ENCODE data around the gene ORAI2.

DNA sequence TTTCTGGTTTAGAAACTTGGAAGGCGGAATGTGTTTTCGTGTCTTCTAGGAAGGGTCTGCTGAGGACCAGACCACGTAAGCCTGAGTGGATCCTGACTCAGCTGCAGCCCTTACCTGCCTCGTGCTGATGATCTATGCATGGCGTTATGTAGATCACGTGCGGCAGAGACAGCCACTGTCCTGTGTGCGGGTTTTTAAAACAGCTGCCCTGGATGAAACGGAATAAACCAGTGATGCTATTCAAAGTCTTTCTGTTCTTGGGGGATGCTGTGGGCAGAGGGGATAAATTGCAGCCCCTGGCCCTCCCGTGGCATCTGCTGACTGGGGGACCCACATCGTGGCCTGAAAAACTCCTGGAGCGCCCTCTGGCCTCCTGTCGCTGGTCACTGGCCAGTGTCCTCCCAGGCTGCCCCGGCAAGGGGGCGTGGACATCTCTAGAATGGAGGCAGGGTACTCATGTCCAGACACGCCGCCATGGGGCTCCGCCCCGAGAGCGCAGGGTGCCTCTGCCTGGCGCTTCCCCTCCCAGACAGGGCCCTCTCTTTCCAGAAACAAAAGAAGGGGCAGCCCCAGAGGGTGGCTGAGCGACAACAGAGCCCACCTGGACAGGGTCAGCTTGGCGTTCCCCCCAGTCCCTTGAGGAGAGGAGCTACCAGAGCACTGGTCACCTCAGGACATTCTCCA is 18.1 kb downstream of the ORAI2 start:
- TF ChIP-seq CTCF (conservative IDR thresholded peaks at IDR 0.05; ENCODE audit: low read length) (no peak), EZH2phosphoT487 (IDR thresholded peaks at IDR 0.05; ENCODE audit: borderline replicate concordance) (no peak)

All from Loucy (cell line).